Stimulated activated CD4-positive, alpha-beta T cell treated with anti-CD3 and anti-CD28 coated beads, Interleukin-15, amount 100 ng/mL, for 1 hour (primary cell): ENCODE measurements around the gene GLT8D1.
"Not testable (repeated sequence)": the region's sequence is repeated elsewhere in the genome, so short reads cannot be mapped to it uniquely, and the experiment has no call there.

Source experiments
- DNase-seq, 2 donors: peaks; one replicate each; pipeline ENCODE4 v3.0.0-alpha.2; 2020; ENCODE audit warnings: low read depth in 1 of 2, low spot score in 1 of 2

Gene GLT8D1

GRCh38 chr3:52681596-52681995, 24.0 kb downstream of the GLT8D1 start:
- DNase-seq, result no peak

- no peak for DNase-seq
Measured at GRCh38 chr3:52679811-52680210, 25.8 kb downstream of the GLT8D1 start.

DNA sequence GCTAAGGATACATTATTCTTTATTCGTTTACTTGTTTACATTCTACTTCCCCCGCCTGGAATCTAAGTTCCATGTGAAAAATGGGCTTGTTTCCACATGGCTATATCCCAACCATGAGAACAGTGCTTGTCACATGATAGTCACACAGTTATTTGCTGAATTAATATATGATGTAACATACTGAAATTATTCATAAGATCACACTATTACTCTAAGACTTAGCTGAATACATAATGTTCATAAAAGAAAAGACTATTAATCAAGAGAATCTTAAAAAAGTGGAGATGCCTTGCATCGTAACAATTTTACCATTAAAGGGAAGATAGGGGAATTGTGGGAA, 26.4 kb downstream of the GLT8D1 start:
- no peak for DNase-seq

DNA sequence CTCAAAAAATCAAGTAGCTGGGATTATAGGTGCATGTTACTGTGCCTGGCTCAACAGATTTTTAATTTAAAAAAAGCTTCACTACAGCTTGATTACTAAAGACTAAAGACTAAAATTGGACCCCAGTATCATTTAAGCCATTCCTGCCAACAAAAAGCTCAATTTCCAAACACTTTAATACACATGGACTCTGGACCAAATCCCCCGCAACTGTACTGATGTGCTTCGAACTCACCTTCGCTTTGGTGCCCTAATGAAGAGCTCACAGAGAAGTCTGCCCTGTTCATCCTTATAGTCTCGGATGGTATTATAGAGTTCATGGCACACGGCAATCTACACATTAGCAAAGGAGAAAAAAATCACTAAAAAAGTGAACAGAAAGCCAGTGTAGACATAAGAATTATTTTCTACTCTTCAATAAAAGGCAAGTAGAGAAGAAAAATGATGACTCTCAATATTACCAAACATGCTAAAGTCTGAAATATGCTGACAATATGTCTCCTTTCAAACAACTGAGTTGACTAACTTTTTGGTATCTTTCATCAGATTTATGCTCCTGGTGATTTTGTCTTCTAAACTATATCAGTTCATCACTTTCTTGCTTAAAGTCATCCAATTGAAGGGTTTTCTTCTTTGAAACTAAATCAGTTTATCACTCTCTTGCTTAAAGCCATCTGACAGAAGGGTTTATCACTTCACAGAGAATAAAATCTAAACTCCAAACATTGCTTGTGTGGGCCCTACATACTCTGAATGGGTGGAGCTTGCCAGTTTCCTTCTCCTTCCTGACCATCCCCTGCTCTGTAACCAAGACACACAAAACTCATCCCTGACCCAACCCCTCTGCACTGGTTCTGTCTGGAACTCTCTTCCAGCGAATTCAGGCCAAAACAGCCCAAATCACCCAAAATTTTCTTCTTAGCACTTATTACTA, 27.1 kb downstream of the GLT8D1 start:
- no peak for DNase-seq

GRCh38 chr3:52676201-52676600, 29.4 kb downstream of the GLT8D1 start:
- DNase-seq, result not testable (repeated sequence)

DNA sequence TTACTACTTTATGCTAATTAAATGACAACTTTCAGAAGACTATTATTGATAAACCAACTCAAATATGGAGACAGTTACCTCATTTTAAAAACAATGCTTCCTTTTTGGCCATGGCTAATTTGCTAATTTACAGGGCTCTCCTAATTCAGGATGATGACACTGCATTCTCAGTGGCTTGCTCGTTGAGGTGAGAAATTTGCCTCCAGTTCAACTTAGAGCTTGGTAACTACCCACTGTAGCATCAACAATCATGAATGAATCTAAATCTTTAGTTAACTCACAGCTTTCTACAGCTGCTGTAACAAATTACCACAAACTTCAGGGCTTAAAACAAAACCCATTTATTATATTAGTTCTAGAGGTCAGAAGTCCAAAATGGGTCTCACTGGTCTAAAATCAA, 33.9 kb downstream of the GLT8D1 start:
- no peak for DNase-seq

DNA sequence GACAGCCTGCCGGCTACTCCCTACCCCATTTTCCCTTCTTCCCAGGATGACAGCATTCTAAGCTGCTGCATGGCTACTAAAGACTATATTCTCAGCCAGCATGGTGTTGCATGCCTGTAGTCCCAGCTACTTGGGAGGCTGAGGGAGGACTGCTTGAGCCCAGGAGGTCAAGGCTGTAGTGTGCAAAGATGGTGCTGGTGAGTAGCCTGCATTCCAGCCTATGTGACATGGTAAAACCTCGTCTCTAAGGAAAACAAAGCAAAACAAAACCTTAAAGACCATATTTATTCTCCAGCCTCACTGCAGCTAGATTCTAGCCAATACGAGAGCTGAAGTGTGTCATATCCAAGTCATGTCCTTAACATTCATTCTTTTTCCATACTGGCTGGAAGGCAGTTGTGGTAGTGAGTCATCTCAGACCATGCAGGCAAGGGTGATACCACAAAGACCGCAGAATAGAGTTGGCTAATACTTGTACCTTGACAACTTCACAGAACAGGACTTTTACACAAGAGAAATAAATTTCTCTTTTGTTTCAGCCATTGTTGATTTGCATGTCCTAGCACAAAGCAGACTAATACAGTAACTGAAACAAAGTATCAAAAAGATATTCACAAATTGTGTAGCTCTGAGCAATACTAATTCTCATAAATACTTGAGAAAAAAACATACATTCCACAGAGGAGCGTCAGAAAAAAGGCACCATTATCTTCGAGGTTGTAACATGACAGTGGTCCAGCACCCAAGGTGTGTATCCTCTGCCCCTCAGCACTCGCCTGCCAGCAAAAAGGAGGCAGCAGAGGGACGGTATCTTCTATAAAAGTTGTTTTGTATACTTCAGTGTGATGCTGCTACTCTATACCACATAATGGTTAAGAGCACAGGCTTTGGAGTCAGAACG, 34.7 kb downstream of the GLT8D1 start:
- no peak for DNase-seq

- DNase-seq, result no peak
Measured at GRCh38 chr3:52663098-52663497, 42.5 kb downstream of the GLT8D1 start.

GRCh38 chr3:52660046-52660445, 45.5 kb downstream of the GLT8D1 start:
- DNase-seq, result no peak

GRCh38 chr3:52655895-52656294, 49.7 kb downstream of the GLT8D1 start:
- DNase-seq, result no peak

GRCh38 chr3:52651592-52651991, 54.0 kb downstream of the GLT8D1 start:
- no peak for DNase-seq

DNA sequence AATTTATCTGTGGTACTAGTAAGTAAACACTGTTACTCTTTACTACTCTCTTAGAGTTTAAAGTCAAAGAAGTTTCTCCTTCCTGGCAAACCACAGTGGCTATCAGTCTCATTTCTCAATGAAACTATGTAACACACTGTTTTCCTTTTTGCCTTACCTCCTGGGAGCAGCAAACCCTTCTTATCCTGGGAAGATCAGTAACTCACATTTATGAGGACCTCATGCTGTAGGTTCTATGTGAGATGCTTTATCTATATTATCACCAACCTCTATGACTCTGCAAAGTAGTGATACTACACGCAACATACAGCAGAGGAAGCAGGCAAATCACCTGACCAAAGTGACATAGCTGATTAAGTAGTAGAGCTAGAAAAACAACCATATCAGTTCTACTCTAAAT, 55.2 kb downstream of the GLT8D1 start:
- DNase-seq, result no peak

- DNase-seq, result no peak
Measured at GRCh38 chr3:52649461-52650210, 56.0 kb downstream of the GLT8D1 start.

GRCh38 chr3:52645549-52645948, 60.0 kb downstream of the GLT8D1 start:
- no peak for DNase-seq
